ENCODE results near the gene PIAS1.
"Not testable (repeated sequence)": the region's sequence is repeated elsewhere in the genome, so short reads cannot be mapped to it uniquely, and the experiment has no call there.

- not testable (repeated sequence) for TF ChIP-seq EP300, POLR2AphosphoS5, POLR2A, CTCF (IDR thresholded peaks at IDR 0.05)
Measured at GRCh38 chr15:68225442-68225841, 171.3 kb downstream of the PIAS1 start.
